Body of pancreas (tissue), 4 donors: ENCODE measurements around the gene KIAA1217.

Source experiments
- POLR2A ChIP-seq, 3 donors: fragments of 450-650 bp; IDR thresholded peaks; one replicate each; pipeline ENCODE4 v1.6.1; 2016; ENCODE audit warnings: antibody characterized with exemption in 3 of 3, mild to moderate bottlenecking in 2 of 3
- TF ChIP-seq, protein P1 (sequence below), 7 experiments: fragments of 450-650 bp in 4 of 7; fragments of 200-600 bp in 3 of 7; sonication (generic) in 3 of 7; IDR thresholded peaks; one replicate each; pipeline ENCODE4 v1.5.1; 2016 to 2019; ENCODE audit warnings: antibody characterized with exemption in 7 of 7

DNA sequence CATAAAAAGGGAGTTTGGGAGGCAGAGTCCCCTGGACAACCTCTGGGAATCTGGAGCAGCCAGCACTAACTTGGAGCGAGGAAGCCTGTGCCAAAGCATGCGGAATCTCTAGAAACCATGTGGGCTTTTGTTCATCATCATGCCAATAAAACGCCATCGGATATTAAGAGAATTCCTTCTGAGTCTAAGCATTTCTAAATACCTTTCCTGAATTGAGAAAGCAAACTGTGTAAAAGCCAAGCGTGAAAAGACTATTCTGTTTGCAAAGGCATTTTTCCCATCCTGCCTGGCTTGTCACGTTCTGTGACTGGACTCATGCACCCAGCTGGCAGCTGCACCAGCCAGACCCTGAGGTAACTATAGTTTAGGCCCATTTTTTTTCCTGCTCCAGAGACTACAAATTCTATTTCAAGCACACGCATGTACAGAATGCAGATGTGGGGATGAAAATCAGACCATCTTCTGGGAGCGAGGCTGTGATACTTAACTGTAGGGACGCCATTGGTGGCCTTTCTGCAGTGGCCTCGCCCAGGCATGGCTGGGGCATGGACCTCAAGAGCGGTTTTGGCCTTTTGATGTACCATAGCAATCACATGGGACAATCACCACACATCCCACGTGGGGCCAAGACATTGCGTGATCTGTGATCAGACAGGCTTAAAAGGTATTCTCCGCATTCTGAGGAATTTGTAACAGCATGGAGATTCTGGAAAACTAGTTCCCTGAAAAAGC is 218.9 kb downstream of the KIAA1217 start:
- TF ChIP-seq, protein P1, sequence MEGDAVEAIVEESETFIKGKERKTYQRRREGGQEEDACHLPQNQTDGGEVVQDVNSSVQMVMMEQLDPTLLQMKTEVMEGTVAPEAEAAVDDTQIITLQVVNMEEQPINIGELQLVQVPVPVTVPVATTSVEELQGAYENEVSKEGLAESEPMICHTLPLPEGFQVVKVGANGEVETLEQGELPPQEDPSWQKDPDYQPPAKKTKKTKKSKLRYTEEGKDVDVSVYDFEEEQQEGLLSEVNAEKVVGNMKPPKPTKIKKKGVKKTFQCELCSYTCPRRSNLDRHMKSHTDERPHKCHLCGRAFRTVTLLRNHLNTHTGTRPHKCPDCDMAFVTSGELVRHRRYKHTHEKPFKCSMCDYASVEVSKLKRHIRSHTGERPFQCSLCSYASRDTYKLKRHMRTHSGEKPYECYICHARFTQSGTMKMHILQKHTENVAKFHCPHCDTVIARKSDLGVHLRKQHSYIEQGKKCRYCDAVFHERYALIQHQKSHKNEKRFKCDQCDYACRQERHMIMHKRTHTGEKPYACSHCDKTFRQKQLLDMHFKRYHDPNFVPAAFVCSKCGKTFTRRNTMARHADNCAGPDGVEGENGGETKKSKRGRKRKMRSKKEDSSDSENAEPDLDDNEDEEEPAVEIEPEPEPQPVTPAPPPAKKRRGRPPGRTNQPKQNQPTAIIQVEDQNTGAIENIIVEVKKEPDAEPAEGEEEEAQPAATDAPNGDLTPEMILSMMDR (IDR thresholded peaks at IDR 0.05), result no peak
- TF ChIP-seq POLR2A (IDR thresholded peaks at IDR 0.05), result no peak
